K562 (cell line): ENCODE results near the gene C11orf52. TPM values are rescaled to one million over a fixed set of nuclear protein-coding genes. Genes with fewer than 3 reads are reported as not detected.
A peak's percentile ranks its signal among the peaks of the same experiment; 100 is the strongest.

Source experiments
- BDP1 ChIP-seq: IDR thresholded peaks from 3 replicates; pipeline ENCODE4 v1.6.1; 2011; ENCODE audit not compliant: insufficient read length, insufficient read depth
- DIDO1 ChIP-seq: fragments of 450-650 bp; IDR thresholded peaks from 2 replicates; pipeline ENCODE4 v1.6.1; 2016; ENCODE audit warnings: low read depth, missing biosample characterization, missing genetic modification characterization
- ELF2 ChIP-seq: fragments of 250-450 bp; sonication (Bioruptor Pico); IDR thresholded peaks from 2 replicates; pipeline ENCODE4 v1.5.0; 2021; ENCODE audit warnings: mild to moderate bottlenecking
- ESRRA ChIP-seq: fragments of 450-650 bp; IDR thresholded peaks from 2 replicates; pipeline ENCODE4 v1.6.1; 2014; ENCODE audit warnings: low read depth, mild to moderate bottlenecking, moderate library complexity, borderline replicate concordance
- ETV5 ChIP-seq: sonication (generic); formaldehyde crosslinking; IDR thresholded peaks from 2 replicates; pipeline ENCODE4 v1.4.0; 2020; ENCODE audit warnings: low read depth, mild to moderate bottlenecking, missing genetic modification reagents
- FOXK1 ChIP-seq: sonication (generic); formaldehyde crosslinking; IDR thresholded peaks from 2 replicates; pipeline ENCODE4 v1.8.0; 2022; ENCODE audit warnings: missing genetic modification reagents, mild to moderate bottlenecking, borderline replicate concordance
- KLF6 ChIP-seq: fragments of 250-450 bp; sonication (Bioruptor Pico); IDR thresholded peaks from 2 replicates; pipeline ENCODE4 v1.4.0; 2020; ENCODE audit warnings: mild to moderate bottlenecking, moderate library complexity, borderline replicate concordance
- MXI1 ChIP-seq: IDR thresholded peaks from 2 replicates; pipeline ENCODE4 v1.6.1; 2011; ENCODE audit warnings: low read depth, mild to moderate bottlenecking, improper control_type of control experiment, low read length
- MYNN ChIP-seq, 2 experiments: sonication (generic); formaldehyde crosslinking in 1 of 2; IDR thresholded peaks; 2 replicates each; pipeline versions ENCODE4 v1.5.0 to v1.6.1; 2016 to 2020; ENCODE audit warnings: antibody characterized with exemption in 1 of 2, missing genetic modification reagents in 1 of 2
- NCOR1 ChIP-seq: fragments of 450-650 bp; IDR thresholded peaks from 2 replicates; pipeline ENCODE4 v1.6.1; 2016; ENCODE audit warnings: mild to moderate bottlenecking, moderate library complexity
- PKNOX1 ChIP-seq: fragments of 450-650 bp; IDR thresholded peaks from 2 replicates; pipeline ENCODE4 v1.6.1; 2016
- POLR3A ChIP-seq: IDR thresholded peaks from 2 replicates; pipeline ENCODE4 v1.6.1; 2011; ENCODE audit warnings: borderline replicate concordance, mild to moderate bottlenecking, moderate library complexity; ENCODE audit not compliant: insufficient read length, insufficient read depth; ENCODE audit errors: extremely low read depth
- RAD21 ChIP-seq, 2 experiments: fragments of 250-450 bp in 1 of 2; fragments of 450-650 bp in 1 of 2; sonication (Bioruptor Pico) in 1 of 2; formaldehyde crosslinking in 1 of 2; IDR thresholded peaks in 1 of 2; conservative IDR thresholded peaks in 1 of 2; 2 replicates each; pipeline versions ENCODE4 v1.4.0 to v1.8.0; 2020 to 2022; ENCODE audit warnings: mild to moderate bottlenecking in 2 of 2, moderate library complexity in 1 of 2
- RFX5 ChIP-seq: IDR thresholded peaks from 2 replicates; pipeline ENCODE4 v1.6.1; 2011; ENCODE audit warnings: low read depth, mild to moderate bottlenecking, improper control_type of control experiment, low read length
- RUNX1 ChIP-seq: sonication (generic); IDR thresholded peaks from 2 replicates; pipeline ENCODE4 v1.6.1; 2016; ENCODE audit warnings: antibody characterized with exemption, low read depth
- SAP30 ChIP-seq: fragments of 200-600 bp; sonication (generic); IDR thresholded peaks from 2 replicates; pipeline ENCODE4 v1.6.1; 2012; ENCODE audit warnings: borderline replicate concordance, low read depth, mild to moderate bottlenecking, moderate library complexity, low read length, control low read depth, inconsistent platforms; ENCODE audit not compliant: insufficient read depth, poor library complexity, severe bottlenecking
- TCF7 ChIP-seq: sonication (generic); IDR thresholded peaks from 2 replicates; pipeline ENCODE4 v1.6.1; 2016; ENCODE audit warnings: antibody characterized with exemption, borderline replicate concordance
- TGIF2 ChIP-seq: sonication (generic); formaldehyde crosslinking; IDR thresholded peaks from 2 replicates; pipeline ENCODE4 v1.8.1; 2022; ENCODE audit warnings: mild to moderate bottlenecking, missing genetic modification reagents, moderate library complexity
- ZFX ChIP-seq: sonication (generic); formaldehyde crosslinking; IDR thresholded peaks from 2 replicates; pipeline ENCODE4 v1.8.0; 2022; ENCODE audit warnings: mild to moderate bottlenecking, missing genetic modification reagents, moderate library complexity
- ZNF324 ChIP-seq: fragments of 250-450 bp; sonication (Bioruptor Pico); IDR thresholded peaks from 2 replicates; pipeline ENCODE4 v1.4.0; 2020; ENCODE audit warnings: mild to moderate bottlenecking
- ZNF347 ChIP-seq: fragments of 450-650 bp; formaldehyde crosslinking; IDR thresholded peaks from 2 replicates; pipeline ENCODE4 v1.4.0; 2020; ENCODE audit warnings: low read depth, mild to moderate bottlenecking, moderate library complexity
- ZNF589 ChIP-seq: fragments of 200-800 bp; sonication (Bioruptor generic); IDR thresholded peaks from 2 replicates; pipeline ENCODE4 v1.6.1; 2016; ENCODE audit warnings: low read depth, missing genetic modification characterization, missing compliant biosample characterization
- ZNF764 ChIP-seq: fragments of 250-450 bp; sonication (Bioruptor Pico); IDR thresholded peaks from 2 replicates; pipeline ENCODE4 v1.4.0; 2020; ENCODE audit warnings: low read depth, mild to moderate bottlenecking, moderate library complexity
- polyA plus RNA-seq, 8 experiments: library from polyadenylated mRNA; depleted of rRNA in 4 of 8; stranded (reverse) in 5 of 8; unstranded in 3 of 8; fragments of >200 nt; fragmentation: Nextera tagmentation in 2 of 8; fragmentation: Illumina TruSeq in 1 of 8; extraction: Ambion mirVana in 2 of 8; extraction: Trizol in 1 of 8; gene quantifications; 2 replicates each; pipeline versions ENCODE4 v1.2.1 to v1.2.3, GENCODE V29; 2011 to 2014; ENCODE audit warnings: inconsistent platforms in 1 of 8, missing spikeins in 1 of 8
- total RNA-seq, 7 experiments: library from RNA; depleted of rRNA in 6 of 7; stranded (reverse); fragments of >200 nt in 6 of 7; fragmentation: Illumina TruSeq in 2 of 7; extraction: Trizol in 2 of 7; gene quantifications; 2 replicates each; pipeline versions ENCODE4 v1.2.1 to v1.2.3, GENCODE V29; 2011 to 2021; ENCODE audit warnings: low replicate concordance in 1 of 7
- TF ChIP-seq, protein P1 (sequence below), 2 experiments: IDR thresholded peaks; 2 replicates each; pipeline ENCODE4 v1.6.1; 2011; ENCODE audit warnings: borderline replicate concordance in 1 of 2, control low read depth in 1 of 2, low read depth in 1 of 2, low read length in 1 of 2, mild to moderate bottlenecking in 1 of 2, mixed read lengths in 1 of 2, moderate library complexity in 1 of 2; ENCODE audit not compliant: insufficient read depth in 1 of 2, insufficient read length in 1 of 2, poor library complexity in 1 of 2, severe bottlenecking in 1 of 2; ENCODE audit errors: extremely low read depth in 1 of 2
- TF ChIP-seq, protein P2 (sequence below): sonication (generic); formaldehyde crosslinking; IDR thresholded peaks from 2 replicates; pipeline ENCODE4 v1.8.0; 2022; ENCODE audit warnings: missing genetic modification reagents, mild to moderate bottlenecking, moderate library complexity, borderline replicate concordance

C11orf52 gene
- total and polyA plus RNA-seq, 9 of the 15 experiments (the other 6 are each of a cell fraction or from before 2014, with no cell fraction given), result 0.29 to 2.9 (median 1.0) TPM

- TF ChIP-seq ZFX (CRISPR knock-in tag) (peak; percentile 82), RAD21 (CRISPR knock-in tag; conservative IDR thresholded peaks at IDR 0.05 in 1 of 2, IDR thresholded peaks at IDR 0.05 in 1 of 2) (peak; percentile 85 to 89), TGIF2 (CRISPR knock-in tag) (no peak), DIDO1 (tag) (peak; percentile 81), ESRRA (peak; percentile 87), ZNF347 (CRISPR knock-in tag) (no peak), ETV5 (CRISPR knock-in tag) (peak; percentile 90), ZNF324 (no peak), BDP1 (no peak), NCOR1 (peak; percentile 81), ZNF589 (CRISPR knock-in tag) (peak; percentile 2), RUNX1 (no peak), FOXK1 (no peak), MXI1 (peak; percentile 77; the same call in 1 of the 2 replicates), MYNN (IDR thresholded peaks at IDR 0.05) (no peak), MYNN (CRISPR knock-in tag; IDR thresholded peaks at IDR 0.05) (no peak), SAP30 (peak; percentile 88), ZNF764 (CRISPR knock-in tag) (no peak), RFX5 (no peak; the same call in 1 of the 2 replicates), POLR3A (no peak), PKNOX1 (peak; percentile 75), KLF6 (0 out of 2 replicates have a peak, but pooled peaks have one; percentile 14), ELF2 (no peak), TCF7 (peak; percentile 84)
- TF ChIP-seq, protein P1, sequence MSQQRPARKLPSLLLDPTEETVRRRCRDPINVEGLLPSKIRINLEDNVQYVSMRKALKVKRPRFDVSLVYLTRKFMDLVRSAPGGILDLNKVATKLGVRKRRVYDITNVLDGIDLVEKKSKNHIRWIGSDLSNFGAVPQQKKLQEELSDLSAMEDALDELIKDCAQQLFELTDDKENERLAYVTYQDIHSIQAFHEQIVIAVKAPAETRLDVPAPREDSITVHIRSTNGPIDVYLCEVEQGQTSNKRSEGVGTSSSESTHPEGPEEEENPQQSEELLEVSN (IDR thresholded peaks at IDR 0.05; ENCODE audit: borderline replicate concordance in 1 of 2, extremely low read depth in 1 of 2, insufficient read depth in 1 of 2, insufficient read length in 1 of 2, low read depth in 1 of 2, low read length in 1 of 2, poor library complexity in 1 of 2, severe bottlenecking in 1 of 2), result peak in 1 of 2 experiments; percentile 49
- TF ChIP-seq, protein P2, sequence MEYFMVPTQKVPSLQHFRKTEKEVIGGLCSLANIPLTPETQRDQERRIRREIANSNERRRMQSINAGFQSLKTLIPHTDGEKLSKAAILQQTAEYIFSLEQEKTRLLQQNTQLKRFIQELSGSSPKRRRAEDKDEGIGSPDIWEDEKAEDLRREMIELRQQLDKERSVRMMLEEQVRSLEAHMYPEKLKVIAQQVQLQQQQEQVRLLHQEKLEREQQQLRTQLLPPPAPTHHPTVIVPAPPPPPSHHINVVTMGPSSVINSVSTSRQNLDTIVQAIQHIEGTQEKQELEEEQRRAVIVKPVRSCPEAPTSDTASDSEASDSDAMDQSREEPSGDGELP (CRISPR knock-in tag), result peak; percentile 89; the same call in 1 of the 2 replicates
Observed at GRCh38 chr11:111878849-111879636, 39.7 kb upstream of the C11orf52 start, which contains the start of the genes CFAP68 and FDXACB1 (continued).
